Astrocyte of the spinal cord (primary cell): ENCODE measurements around the gene RIPK3.
A peak's percentile ranks its signal among the peaks of the same experiment; 100 is the strongest.

Source experiments
- DNase-seq: peaks from one replicate; pipeline ENCODE4 v3.0.0; 2011; ENCODE audit warnings: low read depth, low spot score
- H3K4me3 ChIP-seq: 2 replicates; pipeline ENCODE4 v1.5.1; 2011; ENCODE audit warnings: low read depth, mild to moderate bottlenecking, low read length, moderate library complexity
- CTCF ChIP-seq: IDR thresholded peaks from 2 replicates; pipeline ENCODE4 v1.5.1; 2012; ENCODE audit warnings: low read depth, mild to moderate bottlenecking, low read length, inconsistent platforms
- in situ Hi-C: cut with HindIII; loops from 2 replicates; pipeline ENCODE4 v1.10.0; 2017; ENCODE audit warnings: low sequenced_read_pairs

RIPK3 gene

GRCh38 chr14:24335461-24336171, 4.2 kb downstream of the RIPK3 start:
- H3K4me3 ChIP-seq = no peak overlapping the region
- DNase-seq = no peak
- no peak for TF ChIP-seq CTCF

GRCh38 chr14:24334431-24335291, 5.1 kb downstream of the RIPK3 start, which contains the start of gene ADCY4:
Gene ADCY4 (minus strand): TSS chr14:24335071. CDS start chr14:24334652, 419 bp downstream.
- in situ Hi-C loops = loop anchor here (10.0 kb wide), 1 partner anchor 100 kb away; no protein-coding TSS in a partner anchor
- DNase-seq = no peak
- TF ChIP-seq CTCF = no peak
- peak within 1 kb of the TSS; percentile 17 for H3K4me3 ChIP-seq

More at GRCh38 chr14:24335461-24336171, 4.2 kb downstream of the RIPK3 start:
- in situ Hi-C loops = loop anchor here (10.0 kb wide), 1 partner anchor 99 kb away; no protein-coding TSS in a partner anchor

- peak overlapping the region; percentile 17 for H3K4me3 ChIP-seq
- in situ Hi-C loops = loop anchor here (10.0 kb wide), 1 partner anchor 102 kb away; no protein-coding TSS in a partner anchor
- DNase-seq = peak; percentile 41
- TF ChIP-seq CTCF = peak; percentile 85
Measured at GRCh38 chr14:24332268-24332993, 7.4 kb downstream of the RIPK3 start.

- in situ Hi-C loops = loop anchor here (10.0 kb wide), 1 partner anchor 103 kb away; no protein-coding TSS in a partner anchor
- H3K4me3 ChIP-seq = no peak overlapping the region
- no peak for DNase-seq
- no peak for TF ChIP-seq CTCF
Measured at GRCh38 chr14:24331731-24332267, 8.0 kb downstream of the RIPK3 start.

- no peak for DNase-seq
- in situ Hi-C loops = loop anchor here (10.0 kb wide), 1 partner anchor 104 kb away; no protein-coding TSS in a partner anchor
- H3K4me3 ChIP-seq = no peak overlapping the region
- no peak for TF ChIP-seq CTCF
Measured at GRCh38 chr14:24330973-24331674, 8.7 kb downstream of the RIPK3 start.
